ENCODE data around the gene STXBP6. TPM values are rescaled to one million over a fixed set of nuclear protein-coding genes. Genes with fewer than 3 reads are reported as not detected.

The STXBP6 gene
- total RNA-seq, 1 experiment from 2014 or later: 12.3 TPM

- no peak for DNase-seq
- no peaks in the 10 kb centered on the region for H3K27me3 ChIP-seq (ENCODE audit: insufficient read depth, low read depth)
- H3K4me2 ChIP-seq: no peak overlapping the region
- no peak overlapping the region for H3K4me3 ChIP-seq
- H2AFZ ChIP-seq: no peak overlapping the region
- no peaks in the 10 kb centered on the region for H3K9me3 ChIP-seq (ENCODE audit: insufficient read depth, low read depth)
- intact Hi-C loops (cut with micrococcal nuclease; ENCODE audit: unreplicated experiment): loop anchor here (2.0 to 5.0 kb wide), 2 partner anchors 21 to 38 kb away; partner anchors contain the start of gene STXBP6
- TF ChIP-seq EZH2 (IDR thresholded peaks at IDR 0.05; ENCODE audit: low read depth): no peak
- TF ChIP-seq, protein P1, sequence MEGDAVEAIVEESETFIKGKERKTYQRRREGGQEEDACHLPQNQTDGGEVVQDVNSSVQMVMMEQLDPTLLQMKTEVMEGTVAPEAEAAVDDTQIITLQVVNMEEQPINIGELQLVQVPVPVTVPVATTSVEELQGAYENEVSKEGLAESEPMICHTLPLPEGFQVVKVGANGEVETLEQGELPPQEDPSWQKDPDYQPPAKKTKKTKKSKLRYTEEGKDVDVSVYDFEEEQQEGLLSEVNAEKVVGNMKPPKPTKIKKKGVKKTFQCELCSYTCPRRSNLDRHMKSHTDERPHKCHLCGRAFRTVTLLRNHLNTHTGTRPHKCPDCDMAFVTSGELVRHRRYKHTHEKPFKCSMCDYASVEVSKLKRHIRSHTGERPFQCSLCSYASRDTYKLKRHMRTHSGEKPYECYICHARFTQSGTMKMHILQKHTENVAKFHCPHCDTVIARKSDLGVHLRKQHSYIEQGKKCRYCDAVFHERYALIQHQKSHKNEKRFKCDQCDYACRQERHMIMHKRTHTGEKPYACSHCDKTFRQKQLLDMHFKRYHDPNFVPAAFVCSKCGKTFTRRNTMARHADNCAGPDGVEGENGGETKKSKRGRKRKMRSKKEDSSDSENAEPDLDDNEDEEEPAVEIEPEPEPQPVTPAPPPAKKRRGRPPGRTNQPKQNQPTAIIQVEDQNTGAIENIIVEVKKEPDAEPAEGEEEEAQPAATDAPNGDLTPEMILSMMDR (conservative IDR thresholded peaks at IDR 0.05): no peak
- ChIA-PET POLR2A (ENCODE audit: unreplicated experiment) (no interaction called here), CTCF (interaction anchor here (0.6 kb wide), 1 partner anchor 272 kb away, joined by 7 read pairs; no protein-coding TSS in a partner anchor)
- no peaks in the 10 kb centered on the region for H3K79me2 ChIP-seq (ENCODE audit: low read depth)
- no peaks in the 10 kb centered on the region for H3K9me2 ChIP-seq (ENCODE audit: insufficient read depth)
- no peaks in the 10 kb centered on the region for H4K20me1 ChIP-seq (ENCODE audit: insufficient read depth)
- BruUV-seq (replicated peaks): no TSS peak
- no peaks in the 10 kb centered on the region for H3K36me3 ChIP-seq (ENCODE audit: low read depth)
- H3F3A ChIP-seq (ENCODE audit: insufficient read depth, low read depth): no peaks in the 10 kb centered on the region
- no peak overlapping the region for H3K27ac ChIP-seq
- H3K4me1 ChIP-seq (replicated peaks; ENCODE audit: insufficient read depth): peaks cover 4% of the 10 kb centered on the region; the same call in 1 of the 2 replicates
Observed at GRCh38 chr14:25090256-25090655, 40.3 kb upstream of the STXBP6 start.

GRCh38 chr14:25089496-25089895 lies 39.5 kb upstream of the STXBP6 start:
- intact Hi-C loops (cut with micrococcal nuclease; ENCODE audit: unreplicated experiment): no loop called here
- Histone ChIP-seq H3K4me2 (no peak overlapping the region), H3K27ac (no peak overlapping the region), H3K4me1 (replicated peaks; ENCODE audit: insufficient read depth) (peaks cover 4% of the 10 kb centered on the region; the same call in 1 of the 2 replicates), H3K79me2 (ENCODE audit: low read depth) (no peaks in the 10 kb centered on the region), H2AFZ (no peak overlapping the region), H3F3A (ENCODE audit: insufficient read depth, low read depth) (no peaks in the 10 kb centered on the region), H4K20me1 (ENCODE audit: insufficient read depth) (no peaks in the 10 kb centered on the region), H3K27me3 (ENCODE audit: insufficient read depth, low read depth) (no peaks in the 10 kb centered on the region), H3K4me3 (no peak overlapping the region), H3K9me3 (ENCODE audit: insufficient read depth, low read depth) (no peaks in the 10 kb centered on the region), H3K9me2 (ENCODE audit: insufficient read depth) (no peaks in the 10 kb centered on the region), H3K36me3 (ENCODE audit: low read depth) (no peaks in the 10 kb centered on the region)
- TF ChIP-seq, protein P1 (conservative IDR thresholded peaks at IDR 0.05): no peak
- no peak for TF ChIP-seq EZH2 (IDR thresholded peaks at IDR 0.05; ENCODE audit: low read depth)
- POLR2A ChIA-PET (ENCODE audit: unreplicated experiment): interaction anchor here (0.6 kb wide), 1 partner anchor 26 kb away, joined by 5 read pairs; no protein-coding TSS in a partner anchor
- DNase-seq: no peak
- BruUV-seq (replicated peaks): no TSS peak
- CTCF ChIA-PET: no interaction called here

GRCh38 chr14:25086821-25087396 lies 37.0 kb upstream of the STXBP6 start:
- H3K4me1 ChIP-seq (replicated peaks; ENCODE audit: insufficient read depth): peaks cover 3% of the 10 kb centered on the region; the same call in 1 of the 2 replicates
- intact Hi-C loops (cut with micrococcal nuclease; ENCODE audit: unreplicated experiment): no loop called here
- H2AFZ ChIP-seq: no peak overlapping the region
- TF ChIP-seq, protein P1 (conservative IDR thresholded peaks at IDR 0.05): no peak
- TF ChIP-seq EZH2 (IDR thresholded peaks at IDR 0.05; ENCODE audit: low read depth): no peak
- no peak overlapping the region for H3K4me3 ChIP-seq
- H4K20me1 ChIP-seq (ENCODE audit: insufficient read depth): no peaks in the 10 kb centered on the region
- BruUV-seq (replicated peaks): no TSS peak
- no peaks in the 10 kb centered on the region for H3K9me2 ChIP-seq (ENCODE audit: insufficient read depth)
- POLR2A ChIA-PET (ENCODE audit: unreplicated experiment): no interaction called here
- no peaks in the 10 kb centered on the region for H3K79me2 ChIP-seq (ENCODE audit: low read depth)
- no peak for DNase-seq
- H3K36me3 ChIP-seq (ENCODE audit: low read depth): no peaks in the 10 kb centered on the region
- no peaks in the 10 kb centered on the region for H3K27me3 ChIP-seq (ENCODE audit: insufficient read depth, low read depth)
- no peak overlapping the region for H3K27ac ChIP-seq
- H3F3A ChIP-seq (ENCODE audit: insufficient read depth, low read depth): no peaks in the 10 kb centered on the region
- H3K4me2 ChIP-seq: no peak overlapping the region
- no peaks in the 10 kb centered on the region for H3K9me3 ChIP-seq (ENCODE audit: insufficient read depth, low read depth)
- CTCF ChIA-PET: no interaction called here

Data from PC-9 (cell line).